ENCODE data around the gene OPCML.

DNA sequence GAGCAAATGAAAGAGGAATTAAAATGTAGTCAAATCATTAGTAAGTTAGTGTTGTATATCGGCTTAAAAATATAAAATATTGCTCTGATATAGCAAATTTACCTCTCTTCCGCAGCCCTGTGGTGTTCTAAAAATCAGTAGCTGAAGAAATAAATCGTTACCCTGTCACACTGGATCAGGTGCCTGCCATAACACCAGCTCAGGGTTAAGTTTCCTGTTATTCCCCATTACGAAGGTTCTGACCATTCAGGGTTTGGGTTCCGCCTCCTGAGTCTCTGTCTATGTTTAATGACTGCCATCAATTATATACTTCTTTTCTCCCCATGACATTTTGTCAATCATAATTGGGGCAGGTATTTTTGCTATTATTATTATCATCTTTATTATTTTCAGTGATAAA lies 658.5 kb downstream of the OPCML start:
- TF ChIP-seq, protein P1, sequence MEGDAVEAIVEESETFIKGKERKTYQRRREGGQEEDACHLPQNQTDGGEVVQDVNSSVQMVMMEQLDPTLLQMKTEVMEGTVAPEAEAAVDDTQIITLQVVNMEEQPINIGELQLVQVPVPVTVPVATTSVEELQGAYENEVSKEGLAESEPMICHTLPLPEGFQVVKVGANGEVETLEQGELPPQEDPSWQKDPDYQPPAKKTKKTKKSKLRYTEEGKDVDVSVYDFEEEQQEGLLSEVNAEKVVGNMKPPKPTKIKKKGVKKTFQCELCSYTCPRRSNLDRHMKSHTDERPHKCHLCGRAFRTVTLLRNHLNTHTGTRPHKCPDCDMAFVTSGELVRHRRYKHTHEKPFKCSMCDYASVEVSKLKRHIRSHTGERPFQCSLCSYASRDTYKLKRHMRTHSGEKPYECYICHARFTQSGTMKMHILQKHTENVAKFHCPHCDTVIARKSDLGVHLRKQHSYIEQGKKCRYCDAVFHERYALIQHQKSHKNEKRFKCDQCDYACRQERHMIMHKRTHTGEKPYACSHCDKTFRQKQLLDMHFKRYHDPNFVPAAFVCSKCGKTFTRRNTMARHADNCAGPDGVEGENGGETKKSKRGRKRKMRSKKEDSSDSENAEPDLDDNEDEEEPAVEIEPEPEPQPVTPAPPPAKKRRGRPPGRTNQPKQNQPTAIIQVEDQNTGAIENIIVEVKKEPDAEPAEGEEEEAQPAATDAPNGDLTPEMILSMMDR (IDR thresholded peaks at IDR 0.05): no peak
- no peak for TF ChIP-seq POLR2A (IDR thresholded peaks at IDR 0.05)
